Measurements from ENCODE around the gene PDE4D.
A peak's percentile ranks its signal among the peaks of the same experiment; 100 is the strongest.

Gene PDE4D

GRCh38 chr5:59123595-59124561, 769.6 kb downstream of the PDE4D start:
- no peak for DNase-seq

GRCh38 chr5:59119480-59119879, 774.0 kb downstream of the PDE4D start:
- DNase-seq, result no peak

- no peak for DNase-seq
These were observed 776.2 kb downstream of the PDE4D start for GRCh38 chr5:59117320-59117719.

- DNase-seq, result no peak
These were observed 777.2 kb downstream of the PDE4D start for GRCh38 chr5:59116231-59116865.

- no peak for DNase-seq
These were observed 778.2 kb downstream of the PDE4D start for GRCh38 chr5:59115345-59115744.

GRCh38 chr5:59109383-59109782, 784.1 kb downstream of the PDE4D start:
- no peak for DNase-seq

GRCh38 chr5:59107692-59108091, 785.8 kb downstream of the PDE4D start:
- peak; percentile 16 for DNase-seq

GRCh38 chr5:59104400-59105127, 789.0 kb downstream of the PDE4D start:
- no peak for DNase-seq

GRCh38 chr5:59103303-59103702, 790.2 kb downstream of the PDE4D start:
- DNase-seq, result no peak

GRCh38 chr5:59102437-59102836, 791.1 kb downstream of the PDE4D start:
- no peak for DNase-seq

GRCh38 chr5:59100875-59101274, 792.7 kb downstream of the PDE4D start:
- DNase-seq, result no peak

- no peak for DNase-seq
These were observed 793.6 kb downstream of the PDE4D start for GRCh38 chr5:59099995-59100345.

GRCh38 chr5:59099270-59099994, 794.1 kb downstream of the PDE4D start:
- DNase-seq, result peak; percentile 83

- no peak for DNase-seq
These were observed 794.8 kb downstream of the PDE4D start for GRCh38 chr5:59098743-59099142.

- no peak for DNase-seq
These were observed 795.8 kb downstream of the PDE4D start for GRCh38 chr5:59097712-59098111.

- DNase-seq, result no peak
These were observed 796.4 kb downstream of the PDE4D start for GRCh38 chr5:59097116-59097515.

- no peak for DNase-seq
These were observed 798.0 kb downstream of the PDE4D start for GRCh38 chr5:59095480-59095879.

- DNase-seq, result no peak
These were observed 798.7 kb downstream of the PDE4D start for GRCh38 chr5:59094864-59095263.

- no peak for DNase-seq
These were observed 800.2 kb downstream of the PDE4D start for GRCh38 chr5:59093329-59093728.

- DNase-seq, result no peak
These were observed 800.8 kb downstream of the PDE4D start for GRCh38 chr5:59092758-59093157.

GRCh38 chr5:59091965-59092364, 801.6 kb downstream of the PDE4D start:
- DNase-seq, result no peak

GRCh38 chr5:59090323-59090722, 803.2 kb downstream of the PDE4D start:
- DNase-seq, result no peak

- no peak for DNase-seq
These were observed 803.8 kb downstream of the PDE4D start for GRCh38 chr5:59089767-59090166.

Data from NCI-H226 (cell line).